ENCODE measurements around the gene SART3.

GRCh38 chr12:108580531-108580930, 19.6 kb upstream of the SART3 start:
- TF ChIP-seq CTCF (IDR thresholded peaks at IDR 0.05) (no peak), EZH2phosphoT487 (IDR thresholded peaks at IDR 0.05) (no peak), EZH2 (IDR thresholded peaks at IDR 0.05) (no peak)

Data from neural progenitor cell (in vitro differentiated cells).